Ovary (tissue), 3 donors: Measurements from ENCODE around the gene KRTAP5-11.

Experiments used
- EP300 ChIP-seq: sonication (generic); formaldehyde crosslinking; IDR thresholded peaks from one replicate; pipeline ENCODE4 v1.6.1; 2017; ENCODE audit warnings: antibody characterized with exemption
- POLR2A ChIP-seq: fragments of 450-650 bp; IDR thresholded peaks from one replicate; pipeline ENCODE4 v1.6.1; 2017; ENCODE audit warnings: antibody characterized with exemption, mild to moderate bottlenecking, moderate library complexity
- TF ChIP-seq, protein P1 (sequence below), 3 donors: fragments of 450-650 bp in 2 of 3; fragments of 200-600 bp in 1 of 3; IDR thresholded peaks; one replicate each; pipeline versions ENCODE4 v1.5.1 to v1.8.0; 2016 to 2022; ENCODE audit warnings: antibody characterized with exemption in 3 of 3, mild to moderate bottlenecking in 1 of 3
- donor health status: DM: no; HTN: no; CAD: no.

DNA sequence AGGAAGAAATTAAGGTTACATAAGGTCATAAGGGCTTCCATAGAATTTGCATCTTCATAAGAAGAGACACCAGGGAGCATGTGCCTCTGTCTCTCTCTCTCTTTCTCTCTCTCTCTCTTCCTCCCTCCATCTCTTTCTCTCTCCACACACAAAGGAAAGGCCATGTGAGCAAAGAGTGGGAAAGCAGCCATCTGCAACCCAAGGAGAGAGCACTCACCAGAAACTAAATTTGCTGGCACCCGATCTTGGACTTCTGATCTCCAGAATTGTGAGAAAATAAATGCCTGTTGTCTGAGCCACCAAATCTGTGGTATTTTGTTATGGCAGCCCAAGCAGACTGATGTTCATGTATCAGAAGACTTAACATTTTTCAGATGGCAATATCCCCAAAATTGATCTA, 23.7 kb downstream of the KRTAP5-11 start:
- TF ChIP-seq, protein P1, sequence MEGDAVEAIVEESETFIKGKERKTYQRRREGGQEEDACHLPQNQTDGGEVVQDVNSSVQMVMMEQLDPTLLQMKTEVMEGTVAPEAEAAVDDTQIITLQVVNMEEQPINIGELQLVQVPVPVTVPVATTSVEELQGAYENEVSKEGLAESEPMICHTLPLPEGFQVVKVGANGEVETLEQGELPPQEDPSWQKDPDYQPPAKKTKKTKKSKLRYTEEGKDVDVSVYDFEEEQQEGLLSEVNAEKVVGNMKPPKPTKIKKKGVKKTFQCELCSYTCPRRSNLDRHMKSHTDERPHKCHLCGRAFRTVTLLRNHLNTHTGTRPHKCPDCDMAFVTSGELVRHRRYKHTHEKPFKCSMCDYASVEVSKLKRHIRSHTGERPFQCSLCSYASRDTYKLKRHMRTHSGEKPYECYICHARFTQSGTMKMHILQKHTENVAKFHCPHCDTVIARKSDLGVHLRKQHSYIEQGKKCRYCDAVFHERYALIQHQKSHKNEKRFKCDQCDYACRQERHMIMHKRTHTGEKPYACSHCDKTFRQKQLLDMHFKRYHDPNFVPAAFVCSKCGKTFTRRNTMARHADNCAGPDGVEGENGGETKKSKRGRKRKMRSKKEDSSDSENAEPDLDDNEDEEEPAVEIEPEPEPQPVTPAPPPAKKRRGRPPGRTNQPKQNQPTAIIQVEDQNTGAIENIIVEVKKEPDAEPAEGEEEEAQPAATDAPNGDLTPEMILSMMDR (IDR thresholded peaks at IDR 0.05): no peak
- TF ChIP-seq POLR2A: no peak
- TF ChIP-seq EP300: no peak
